WTC11 (cell line): ENCODE data around the gene C1GALT1C1L.

Experiments used
- CTCF ChIP-seq: fragments of 200-600 bp; IDR thresholded peaks from 2 replicates; pipeline ENCODE4 v1.8.0; 2022; ENCODE audit warnings: antibody characterized with exemption
- EMX1 ChIP-seq: fragments of 250-450 bp; sonication (Bioruptor Pico); IDR thresholded peaks from 2 replicates; pipeline ENCODE4 v1.8.0; 2021; ENCODE audit warnings: mild to moderate bottlenecking
- FOXJ3 ChIP-seq: sonication (generic); formaldehyde crosslinking; IDR thresholded peaks from 2 replicates; pipeline ENCODE4 v1.9.0; 2021; ENCODE audit warnings: missing genetic modification reagents, mild to moderate bottlenecking, borderline replicate concordance
- IRF2 ChIP-seq: sonication (generic); formaldehyde crosslinking; IDR thresholded peaks from 2 replicates; pipeline ENCODE4 v1.8.0; 2022; ENCODE audit warnings: low read depth, missing genetic modification reagents, borderline replicate concordance
- SMAD4 ChIP-seq: sonication (generic); formaldehyde crosslinking; IDR thresholded peaks from 2 replicates; pipeline ENCODE4 v1.8.0; 2022; ENCODE audit warnings: mild to moderate bottlenecking, missing genetic modification reagents
- TCF7 ChIP-seq: sonication (generic); formaldehyde crosslinking; IDR thresholded peaks from 2 replicates; pipeline ENCODE4 v1.8.0; 2022; ENCODE audit warnings: mild to moderate bottlenecking, low read depth, missing genetic modification reagents, moderate library complexity
- ZNF263 ChIP-seq: sonication (generic); formaldehyde crosslinking; IDR thresholded peaks from 2 replicates; pipeline ENCODE4 v1.8.1; 2022; ENCODE audit warnings: low read depth, mild to moderate bottlenecking, moderate library complexity, missing genetic modification reagents
- TF ChIP-seq, protein P1 (sequence below): sonication (generic); formaldehyde crosslinking; IDR thresholded peaks from 2 replicates; pipeline ENCODE4 v1.8.1; 2023; ENCODE audit warnings: mild to moderate bottlenecking, missing genetic modification reagents

DNA sequence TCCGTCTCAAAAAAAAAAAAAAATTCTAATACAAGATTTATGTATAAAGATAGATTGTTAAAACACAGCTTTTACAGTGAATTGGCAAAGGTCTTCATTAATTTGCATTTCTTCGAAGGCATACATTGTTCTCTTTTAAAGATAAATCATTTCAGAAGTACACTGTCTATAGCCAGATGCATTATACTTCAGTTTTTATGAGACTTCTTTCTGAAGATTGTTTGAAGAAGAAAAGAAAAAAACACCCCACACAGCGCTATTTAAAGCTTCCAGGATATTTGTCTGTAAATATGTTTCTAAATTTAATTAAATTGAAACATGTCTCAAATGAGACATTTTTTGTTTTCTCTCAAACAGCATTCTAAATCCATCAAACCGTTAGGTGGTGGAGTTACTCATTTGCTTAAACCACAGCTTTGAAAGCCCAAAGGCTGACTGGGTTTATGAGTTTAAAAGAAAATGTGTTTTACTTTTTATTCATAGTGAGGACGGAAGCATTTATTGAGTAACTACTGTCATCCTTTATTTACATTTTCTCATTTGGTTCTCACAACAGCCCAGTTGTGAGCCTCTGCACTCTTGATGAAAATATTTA is 42.4 kb upstream of the C1GALT1C1L start:
- no peak for TF ChIP-seq CTCF
- no peak for TF ChIP-seq EMX1 (CRISPR knock-in tag)
- TF ChIP-seq ZNF263 (CRISPR knock-in tag), result no peak
- no peak for TF ChIP-seq SMAD4 (CRISPR knock-in tag)
- TF ChIP-seq FOXJ3 (CRISPR knock-in tag), result no peak
- TF ChIP-seq, protein P1, sequence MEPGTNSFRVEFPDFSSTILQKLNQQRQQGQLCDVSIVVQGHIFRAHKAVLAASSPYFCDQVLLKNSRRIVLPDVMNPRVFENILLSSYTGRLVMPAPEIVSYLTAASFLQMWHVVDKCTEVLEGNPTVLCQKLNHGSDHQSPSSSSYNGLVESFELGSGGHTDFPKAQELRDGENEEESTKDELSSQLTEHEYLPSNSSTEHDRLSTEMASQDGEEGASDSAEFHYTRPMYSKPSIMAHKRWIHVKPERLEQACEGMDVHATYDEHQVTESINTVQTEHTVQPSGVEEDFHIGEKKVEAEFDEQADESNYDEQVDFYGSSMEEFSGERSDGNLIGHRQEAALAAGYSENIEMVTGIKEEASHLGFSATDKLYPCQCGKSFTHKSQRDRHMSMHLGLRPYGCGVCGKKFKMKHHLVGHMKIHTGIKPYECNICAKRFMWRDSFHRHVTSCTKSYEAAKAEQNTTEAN (CRISPR knock-in tag), result no peak
- TF ChIP-seq IRF2 (CRISPR knock-in tag), result no peak
- no peak for TF ChIP-seq TCF7 (CRISPR knock-in tag)
